ENCODE measurements around the gene SGCE. TPM values are rescaled to one million over a fixed set of nuclear protein-coding genes. Genes with fewer than 3 reads are reported as not detected.
A peak's percentile ranks its signal among the peaks of the same experiment; 100 is the strongest.
"Not testable (repeated sequence)": the region's sequence is repeated elsewhere in the genome, so short reads cannot be mapped to it uniquely, and the experiment has no call there.

The SGCE gene
- not detected for total RNA-seq

- DNase-seq, result peak; percentile 3
Measured at GRCh38 chr7:94655848-94656657, at the start of gene SGCE. Gene SGCE, minus strand, starts transcription at chr7:94656133. Its CDS starts 35 bp downstream, at chr7:94656098.

- DNase-seq, result not testable (repeated sequence)
Measured at GRCh38 chr7:94705155-94706021, 49.5 kb upstream of the SGCE start.

- no peak for DNase-seq
Measured at GRCh38 chr7:94701555-94701973, 45.6 kb upstream of the SGCE start.

- DNase-seq, result no peak
Measured at GRCh38 chr7:94700926-94701554, 45.1 kb upstream of the SGCE start.

GRCh38 chr7:94698275-94698674, 42.3 kb upstream of the SGCE start:
- DNase-seq, result no peak

GRCh38 chr7:94697035-94697974, 41.4 kb upstream of the SGCE start:
- no peak for DNase-seq

- DNase-seq, result no peak
Measured at GRCh38 chr7:94687810-94688209, 31.9 kb upstream of the SGCE start.

- no peak for DNase-seq
Measured at GRCh38 chr7:94687076-94687475, 31.1 kb upstream of the SGCE start.

- no peak for DNase-seq
Measured at GRCh38 chr7:94683066-94683465, 27.1 kb upstream of the SGCE start.

GRCh38 chr7:94679358-94679757, 23.4 kb upstream of the SGCE start:
- DNase-seq, result no peak

- DNase-seq, result no peak
Measured at GRCh38 chr7:94676431-94676830, 20.5 kb upstream of the SGCE start.

- DNase-seq, result no peak
Measured at GRCh38 chr7:94675356-94675755, 19.4 kb upstream of the SGCE start.

GRCh38 chr7:94671444-94672235, 15.7 kb upstream of the SGCE start:
- no peak for DNase-seq

- DNase-seq, result no peak
Measured at GRCh38 chr7:94669773-94670495, 14.0 kb upstream of the SGCE start.

GRCh38 chr7:94666879-94667587, 11.1 kb upstream of the SGCE start:
- no peak for DNase-seq

- no peak for DNase-seq
Measured at GRCh38 chr7:94665426-94665825, 9.5 kb upstream of the SGCE start.

GRCh38 chr7:94664023-94664422, 8.1 kb upstream of the SGCE start:
- no peak for DNase-seq

GRCh38 chr7:94662548-94662947, 6.6 kb upstream of the SGCE start:
- no peak for DNase-seq

GRCh38 chr7:94660006-94660405, 4.1 kb upstream of the SGCE start:
- no peak for DNase-seq

- DNase-seq, result no peak
Measured at GRCh38 chr7:94658826-94659225, 2.9 kb upstream of the SGCE start.

Measured in effector CD4-positive, alpha-beta T cell (primary cell).